Cerebellar cortex (tissue), 1 donor: ENCODE results near the gene SCAF4.
"Not testable (repeated sequence)": the region's sequence is repeated elsewhere in the genome, so short reads cannot be mapped to it uniquely, and the experiment has no call there.

Source experiments
- DNase-seq: peaks from one replicate; pipeline ENCODE4 v3.0.0-alpha.2; 2015; ENCODE audit warnings: low spot score

The SCAF4 gene

GRCh38 chr21:31741116-31741515 is 9.2 kb upstream of the SCAF4 start:
- DNase-seq: no peak

GRCh38 chr21:31737586-31738397 is 5.9 kb upstream of the SCAF4 start:
- DNase-seq: not testable (repeated sequence)

- DNase-seq: no peak
Measured at GRCh38 chr21:31735511-31735992, 3.6 kb upstream of the SCAF4 start.

GRCh38 chr21:31733551-31734149 is 1.7 kb upstream of the SCAF4 start:
- no peak for DNase-seq

- DNase-seq: no peak
Measured at GRCh38 chr21:31732597-31733550, 956 bp upstream of the SCAF4 start.

- no peak for DNase-seq
Measured at GRCh38 chr21:31731056-31731856, 662 bp downstream of the SCAF4 start.

GRCh38 chr21:31730712-31731055 is 1.2 kb downstream of the SCAF4 start:
- DNase-seq: no peak

GRCh38 chr21:31729622-31730343 is 2.1 kb downstream of the SCAF4 start:
- no peak for DNase-seq

GRCh38 chr21:31728952-31729351 is 3.0 kb downstream of the SCAF4 start:
- no peak for DNase-seq

GRCh38 chr21:31728191-31728590 is 3.7 kb downstream of the SCAF4 start:
- no peak for DNase-seq

- no peak for DNase-seq
Measured at GRCh38 chr21:31727181-31727580, 4.7 kb downstream of the SCAF4 start.

- DNase-seq: no peak
Measured at GRCh38 chr21:31726407-31726806, 5.5 kb downstream of the SCAF4 start.

- no peak for DNase-seq
Measured at GRCh38 chr21:31725202-31725839, 6.6 kb downstream of the SCAF4 start.

- no peak for DNase-seq
Measured at GRCh38 chr21:31724552-31724951, 7.4 kb downstream of the SCAF4 start.

GRCh38 chr21:31721381-31721780 is 10.5 kb downstream of the SCAF4 start:
- DNase-seq: no peak

- DNase-seq: no peak
Measured at GRCh38 chr21:31720739-31721138, 11.2 kb downstream of the SCAF4 start.

- DNase-seq: no peak
Measured at GRCh38 chr21:31720330-31720729, 11.6 kb downstream of the SCAF4 start.

GRCh38 chr21:31716106-31716505 is 15.8 kb downstream of the SCAF4 start:
- no peak for DNase-seq

GRCh38 chr21:31714741-31715365 is 17.1 kb downstream of the SCAF4 start:
- no peak for DNase-seq
